Fibroblast of peridontal ligament (primary cell): Measurements from ENCODE around the gene UTP11.

Experiments used
- DNase-seq: peaks from one replicate; pipeline ENCODE4 v3.0.0-alpha.2; 2010; ENCODE audit errors: extremely low read depth

Gene UTP11

DNA sequence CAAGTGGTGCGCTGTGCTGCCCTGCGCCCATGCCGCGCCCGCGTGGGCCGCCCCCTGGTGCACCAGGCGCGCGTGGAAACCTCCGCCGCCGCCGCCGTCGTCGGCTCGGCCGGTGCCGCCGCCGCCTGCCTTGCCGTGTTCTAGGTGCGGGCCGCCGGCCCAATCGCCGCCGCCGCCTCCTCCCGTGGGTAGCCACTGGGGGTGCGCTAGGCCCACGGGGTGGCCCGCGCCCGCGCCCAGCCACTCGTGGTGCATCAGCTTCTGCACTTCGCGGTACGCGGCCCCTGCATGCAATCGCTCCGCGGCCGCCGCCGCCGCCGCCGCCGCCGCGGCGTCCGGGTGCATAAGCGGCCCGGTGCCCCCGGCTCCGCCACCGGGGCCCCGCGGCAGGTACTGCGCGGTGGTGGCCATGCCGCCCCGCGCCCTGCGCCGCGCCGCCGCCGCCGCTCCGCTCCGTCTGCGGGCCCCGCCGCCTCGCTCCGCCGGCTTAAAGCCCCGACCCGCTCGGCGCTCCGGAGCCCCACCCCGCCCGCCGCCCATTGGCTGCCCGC is 33.9 kb downstream of the UTP11 start, which contains the start of gene POU3F1:
POU3F1 (minus strand) TSS at position 461 of the 551 bp plus-strand sequence; CDS start at position 411, 50 bp downstream.
- no peak for DNase-seq

DNA sequence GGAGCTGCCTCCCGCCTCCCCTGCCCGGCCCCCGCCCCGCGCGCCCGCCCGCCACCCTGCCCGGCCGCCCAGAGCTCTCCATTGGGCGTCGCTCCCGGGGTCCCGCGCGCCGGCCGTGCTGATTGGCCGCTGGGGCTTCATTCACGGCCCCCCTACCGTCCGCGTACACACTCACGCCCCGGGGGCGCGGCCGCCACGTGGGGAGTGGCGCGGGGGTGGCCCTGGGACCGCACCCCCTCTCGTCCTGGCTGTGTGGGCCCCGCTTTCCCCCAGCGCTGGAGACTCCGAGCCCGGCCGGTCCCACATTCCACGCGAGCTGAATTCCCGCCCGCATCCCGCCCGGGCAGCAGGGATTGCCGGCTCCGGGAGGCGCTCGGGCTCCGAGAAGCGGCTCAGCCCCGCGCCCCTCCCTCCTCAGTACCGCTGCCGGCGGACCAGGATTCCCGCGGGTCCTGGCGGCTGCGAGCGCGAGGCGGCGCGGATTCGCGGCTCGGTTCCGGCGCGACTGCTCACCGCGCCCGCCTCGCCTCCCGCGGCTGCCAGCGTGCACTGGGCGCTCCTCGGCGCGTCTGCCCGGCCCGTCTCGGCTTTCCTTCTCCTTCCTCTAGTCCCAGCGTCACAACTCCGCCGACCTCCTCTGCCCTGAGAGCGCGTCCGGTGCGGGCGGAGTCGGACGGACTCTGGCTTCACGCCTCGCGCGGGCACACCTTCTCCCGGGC is 34.5 kb downstream of the UTP11 start:
- DNase-seq: peak; percentile 62

DNA sequence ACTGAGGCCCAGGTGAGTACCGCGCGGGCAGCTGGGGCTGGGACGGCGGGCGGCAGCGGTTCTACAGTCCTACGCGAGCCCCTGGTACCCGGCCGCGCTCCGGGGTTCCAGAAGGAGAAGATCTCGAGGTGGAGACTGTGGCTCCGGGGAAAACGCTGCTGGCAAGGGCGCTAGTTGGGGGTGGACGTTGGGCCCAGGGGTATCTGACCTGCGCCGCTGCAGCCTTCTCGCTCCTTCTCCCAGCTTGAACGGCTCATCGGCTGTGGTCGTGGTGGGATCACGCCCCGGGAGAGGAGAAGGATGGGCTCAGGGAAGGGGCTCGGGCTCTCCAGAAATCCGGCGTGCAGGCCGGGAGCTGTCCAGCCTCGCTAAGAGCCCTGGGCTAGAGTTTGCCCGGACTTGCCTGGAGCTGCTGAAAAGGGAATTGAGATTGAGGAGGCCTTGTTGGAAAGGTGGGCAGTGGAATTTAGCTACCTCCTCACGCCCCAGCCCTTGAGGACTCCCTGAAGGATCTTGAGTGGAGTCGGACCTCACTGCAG is 35.1 kb downstream of the UTP11 start:
- peak; percentile 47 for DNase-seq

DNA sequence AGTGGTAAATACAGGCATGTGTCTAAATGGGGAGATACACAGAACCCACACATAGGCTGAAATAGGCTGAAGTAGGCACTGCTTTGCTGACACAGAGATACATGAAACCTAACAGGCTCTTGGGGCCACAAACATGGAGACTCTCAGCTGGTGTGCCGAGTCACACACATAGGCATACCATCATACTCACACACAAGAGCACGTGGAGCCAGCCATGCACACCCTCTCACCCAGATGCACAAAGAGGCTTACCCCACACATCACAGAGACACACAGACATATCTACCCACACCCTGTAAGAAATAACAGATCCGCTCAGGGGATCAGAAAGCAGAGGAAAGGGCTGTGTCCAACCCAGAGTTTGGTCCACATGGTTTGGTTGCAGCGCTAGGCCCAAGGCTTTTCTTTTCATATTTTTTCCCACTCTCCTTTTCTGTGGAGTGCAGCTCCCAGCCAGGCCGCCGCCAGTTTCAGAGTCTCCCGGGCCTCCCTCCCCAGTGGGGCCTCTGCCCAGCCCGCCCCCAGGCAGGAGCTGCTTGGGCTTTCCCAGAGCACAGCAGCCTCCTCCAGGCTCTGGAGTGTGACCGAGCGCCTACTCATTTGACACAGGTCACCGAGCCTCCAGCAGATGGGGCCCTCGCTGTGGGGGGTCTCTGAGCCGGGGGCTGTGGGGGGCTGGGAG is 38.0 kb downstream of the UTP11 start:
- no peak for DNase-seq

DNA sequence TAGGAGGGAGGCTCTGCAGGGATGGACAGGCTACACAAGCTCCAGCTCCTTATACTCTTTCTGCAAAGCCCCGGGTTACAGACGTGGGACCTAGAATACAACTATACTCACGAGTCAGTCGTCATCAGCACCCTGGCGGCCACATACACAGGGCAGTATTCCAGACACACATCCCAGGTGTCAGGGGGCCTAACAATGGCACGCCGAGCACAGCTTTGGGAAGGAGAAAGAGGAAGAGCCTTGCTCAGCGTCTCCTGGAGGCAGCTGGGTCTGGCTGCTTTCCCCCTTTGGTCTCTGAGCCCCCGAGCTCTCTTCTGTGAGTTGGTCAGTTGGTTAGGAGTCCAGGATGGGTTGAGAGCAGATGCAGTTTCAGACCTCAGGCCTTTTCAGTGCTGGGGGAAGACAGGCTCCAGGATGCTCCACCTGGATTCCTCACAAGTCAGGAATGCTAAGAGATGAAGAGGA is 38.6 kb downstream of the UTP11 start:
- no peak for DNase-seq

DNA sequence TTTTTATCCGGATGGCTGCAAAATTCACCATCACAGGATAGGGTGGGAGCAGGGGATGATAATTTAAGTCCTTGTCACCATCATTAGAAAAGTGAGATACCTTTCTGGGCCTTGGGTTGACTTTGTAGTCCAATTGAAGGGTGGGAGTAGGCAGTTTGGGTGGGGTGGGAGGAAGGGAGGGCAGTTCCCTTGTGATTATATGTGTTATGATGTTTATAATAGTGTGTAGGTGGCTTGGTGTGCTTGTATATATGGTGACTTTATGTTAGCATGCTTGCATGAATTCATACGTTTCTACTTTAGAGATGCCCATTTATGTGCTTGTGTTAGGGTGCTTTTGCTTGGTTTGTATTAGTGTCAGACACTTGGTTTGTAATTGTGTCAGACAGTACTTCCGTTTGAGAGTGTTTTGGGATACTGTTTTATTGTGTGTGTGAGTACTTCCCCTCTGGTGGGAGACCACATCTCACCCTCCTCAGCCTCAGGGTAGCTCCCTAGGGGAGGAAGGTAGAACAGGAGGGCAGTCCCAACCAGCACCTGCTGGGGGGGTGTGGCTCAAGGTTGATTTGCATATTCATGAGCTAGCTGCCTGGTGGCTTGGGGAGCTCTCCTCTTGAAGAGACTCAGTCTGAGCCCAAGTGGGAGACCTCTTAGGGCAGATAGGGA is 40.3 kb downstream of the UTP11 start:
- DNase-seq: no peak

DNA sequence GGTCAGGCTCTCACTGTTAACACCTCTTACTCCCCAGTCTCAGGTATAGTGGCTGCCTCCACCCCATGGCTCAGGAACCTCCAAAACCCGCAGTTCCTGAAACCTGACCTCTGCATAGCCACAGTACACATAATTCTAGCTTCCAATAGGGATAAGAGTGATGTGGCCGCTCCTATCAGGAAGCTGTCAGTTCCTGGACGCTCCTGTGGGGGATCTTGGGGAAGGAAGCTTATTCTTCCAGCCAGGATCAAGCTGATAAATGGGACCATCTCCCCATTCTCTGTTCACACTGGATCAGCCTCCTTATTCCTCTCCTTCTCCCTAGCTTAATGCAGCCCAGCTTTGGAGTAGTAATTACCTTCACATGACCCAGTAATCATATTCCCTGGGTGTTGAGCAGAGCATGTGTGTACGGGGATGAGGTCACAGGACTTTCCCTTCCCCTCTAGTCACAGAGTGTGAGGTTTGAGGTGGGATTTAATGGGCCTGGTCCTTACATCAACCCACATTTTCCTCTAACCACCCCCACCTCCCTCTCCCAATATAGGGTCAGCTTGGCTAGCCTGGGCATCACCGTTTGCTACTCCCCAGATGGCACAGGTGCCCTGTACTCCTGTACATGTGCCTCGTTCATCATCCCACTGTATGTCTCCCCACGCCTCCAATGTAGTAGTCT is 41.0 kb downstream of the UTP11 start:
- no peak for DNase-seq

DNA sequence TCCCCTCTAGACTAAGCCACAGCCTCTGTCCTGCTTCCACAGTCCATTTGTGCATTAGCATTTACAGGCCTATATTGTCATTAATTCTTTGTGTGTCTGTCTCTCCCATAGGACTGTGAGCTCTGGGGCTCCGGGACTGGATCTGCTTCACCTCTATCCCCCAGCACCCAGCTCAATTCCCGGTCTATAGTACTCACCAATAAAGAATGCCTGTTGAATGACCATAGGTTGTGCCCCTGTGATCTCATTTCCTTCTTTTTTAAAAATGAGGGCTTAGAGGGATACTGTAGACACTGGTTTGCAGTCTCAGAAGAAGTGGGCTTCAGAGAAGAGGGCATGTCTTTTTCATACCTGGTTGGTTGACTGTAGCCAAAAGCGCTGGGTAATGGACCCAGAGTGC is 42.9 kb downstream of the UTP11 start:
- DNase-seq: no peak

DNA sequence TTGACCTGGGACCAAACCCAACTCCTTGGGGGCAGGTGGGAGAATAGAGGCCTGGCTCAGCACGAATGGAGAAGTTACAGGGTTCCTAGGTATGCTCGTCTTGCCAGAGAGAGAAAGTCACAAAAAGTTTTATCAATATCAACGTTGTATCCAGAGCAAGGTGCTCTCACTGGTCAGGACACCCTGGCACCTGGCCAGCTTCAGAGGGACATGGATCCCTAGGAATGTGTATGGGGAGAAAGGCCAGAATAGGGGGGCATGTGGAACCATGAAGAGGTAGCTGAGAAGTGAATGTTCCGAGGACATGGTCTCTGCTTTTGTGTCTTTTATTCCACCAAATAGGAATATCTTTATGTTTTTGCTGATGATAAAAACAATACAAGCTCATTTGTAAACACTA is 43.4 kb downstream of the UTP11 start:
- DNase-seq: no peak

DNA sequence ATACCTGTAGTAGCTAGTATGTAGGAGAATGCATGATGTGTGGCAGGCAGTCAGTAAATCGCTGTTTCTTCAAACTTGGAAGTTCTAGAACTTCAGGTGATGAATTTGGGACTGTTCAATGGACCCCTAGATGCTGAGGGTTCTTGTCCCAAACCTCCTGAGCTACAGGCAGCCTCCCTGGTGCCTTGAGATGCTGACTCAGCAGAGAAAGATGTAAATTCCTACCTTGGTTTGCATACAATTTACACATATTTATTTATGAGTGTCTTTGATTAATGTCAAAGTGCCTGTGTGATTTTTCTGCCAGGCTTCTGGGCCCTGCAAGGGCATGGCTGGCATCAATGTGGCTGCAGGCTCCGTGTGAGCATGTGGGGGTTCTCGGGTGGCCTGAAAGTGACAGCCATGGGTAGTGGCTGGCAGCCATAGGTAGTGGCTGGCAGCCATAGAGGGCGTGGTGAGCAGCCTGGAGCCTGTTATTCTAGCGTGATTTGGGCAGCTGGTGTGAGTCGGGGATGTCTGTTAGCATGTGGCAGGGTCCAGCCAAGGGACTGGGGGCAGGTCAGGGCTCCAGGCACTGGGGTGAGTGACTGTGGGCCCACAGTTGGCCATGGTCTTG is 47.2 kb downstream of the UTP11 start:
- DNase-seq: no peak

DNA sequence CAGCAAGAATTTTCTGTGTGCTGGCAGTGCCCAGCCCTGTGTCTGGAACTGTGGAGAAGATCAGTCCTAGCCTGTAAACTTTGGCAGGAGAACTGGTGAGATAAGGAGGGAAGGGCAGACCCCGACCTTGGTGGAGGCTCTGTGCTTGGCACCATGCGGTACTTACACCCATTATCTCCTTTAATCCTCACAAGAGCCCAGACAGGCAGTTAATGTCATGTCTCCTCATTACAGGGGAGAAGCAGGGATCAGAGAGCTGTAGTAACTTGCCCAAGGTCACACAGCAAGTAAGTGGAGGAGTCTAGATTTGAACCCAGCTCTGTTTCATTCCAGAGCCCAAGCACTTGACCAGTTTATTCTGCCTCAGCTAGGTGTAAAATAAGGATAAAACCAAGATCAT is 48.0 kb downstream of the UTP11 start:
- no peak for DNase-seq

DNA sequence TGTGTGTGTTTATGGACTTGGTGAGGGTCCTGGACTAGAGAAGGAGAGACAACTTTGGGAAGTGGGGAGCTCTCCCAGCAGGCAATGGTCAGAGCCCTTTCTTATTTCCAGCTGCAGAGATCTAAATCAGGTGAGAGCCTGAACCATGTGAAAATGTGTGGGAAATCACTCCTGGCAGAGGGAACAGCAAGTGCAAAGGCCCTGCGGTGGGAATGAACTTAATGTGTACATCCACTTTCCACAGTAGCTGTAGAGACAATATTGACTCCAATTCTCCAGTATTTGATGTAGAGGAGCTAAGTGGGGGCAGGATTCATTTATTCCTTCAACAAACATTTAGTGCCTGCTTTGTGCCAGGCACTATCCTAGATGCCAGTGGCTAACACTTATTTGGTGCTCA is 48.8 kb downstream of the UTP11 start:
- no peak for DNase-seq

DNA sequence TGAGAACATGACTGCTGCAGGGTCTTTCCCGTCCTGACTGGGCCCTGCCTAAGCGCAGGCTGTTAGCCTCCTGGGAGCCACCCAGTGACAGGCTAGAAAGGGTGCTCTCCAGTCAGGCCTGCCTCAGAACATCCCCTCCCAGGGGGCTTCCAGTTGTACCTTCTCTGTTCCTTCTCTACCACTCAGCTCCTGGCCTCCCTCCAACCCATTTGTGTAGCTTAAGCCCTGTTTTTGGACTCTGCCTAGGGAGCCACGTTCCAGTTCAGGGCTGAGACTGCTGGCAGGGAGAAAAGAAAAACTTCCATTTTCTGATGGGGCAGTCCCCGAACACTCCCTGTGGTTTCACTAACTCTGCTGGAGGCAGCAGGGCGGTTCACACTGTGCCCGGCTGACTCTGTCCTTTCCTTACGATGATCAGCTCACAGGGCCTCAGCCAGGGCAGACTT is 49.4 kb downstream of the UTP11 start:
- no peak for DNase-seq

DNA sequence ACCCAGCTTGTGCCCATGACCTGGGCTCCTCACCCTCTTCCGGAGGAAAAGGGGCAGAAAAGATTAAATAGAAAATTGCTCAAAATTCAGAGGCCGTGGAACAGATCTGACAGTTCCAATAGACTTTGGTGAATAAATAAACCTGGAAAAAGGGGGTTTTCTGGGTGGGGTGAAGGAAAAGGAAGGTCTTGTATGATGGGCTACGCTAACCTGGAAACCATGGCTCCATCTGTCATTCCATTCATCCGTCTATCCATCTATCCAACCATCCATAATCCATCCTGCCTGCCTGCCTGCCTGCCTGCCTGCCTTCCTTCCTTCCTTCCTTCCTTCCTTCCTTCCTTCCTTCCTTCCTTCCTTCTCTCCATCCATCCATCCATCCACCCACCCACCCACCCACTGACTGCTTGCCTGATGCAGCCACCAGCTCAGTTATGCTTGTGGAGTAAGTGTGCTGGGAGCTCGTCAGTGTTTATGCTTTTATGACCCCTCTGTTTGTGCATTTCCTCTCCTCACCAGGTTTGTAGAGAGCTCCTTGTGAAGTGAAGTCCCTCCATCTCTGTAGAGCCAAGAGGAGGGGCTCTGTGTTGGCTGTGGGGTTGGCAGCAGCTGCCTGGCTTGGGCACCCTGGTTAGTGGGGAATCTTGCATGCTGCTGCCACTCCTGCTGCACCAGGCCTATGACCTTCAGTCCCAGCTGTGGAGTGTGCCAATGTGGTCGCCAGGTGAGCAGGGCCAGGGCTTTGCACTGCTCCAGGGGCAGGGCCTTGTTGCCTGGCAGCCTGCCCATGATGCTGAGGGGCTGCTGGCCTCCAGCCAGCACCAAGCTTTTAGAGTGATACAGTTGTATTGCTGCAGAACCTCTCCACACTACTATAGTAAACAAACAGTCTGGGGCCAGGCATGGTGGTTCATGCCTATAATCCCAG is 50.1 kb downstream of the UTP11 start:
- DNase-seq: no peak

DNA sequence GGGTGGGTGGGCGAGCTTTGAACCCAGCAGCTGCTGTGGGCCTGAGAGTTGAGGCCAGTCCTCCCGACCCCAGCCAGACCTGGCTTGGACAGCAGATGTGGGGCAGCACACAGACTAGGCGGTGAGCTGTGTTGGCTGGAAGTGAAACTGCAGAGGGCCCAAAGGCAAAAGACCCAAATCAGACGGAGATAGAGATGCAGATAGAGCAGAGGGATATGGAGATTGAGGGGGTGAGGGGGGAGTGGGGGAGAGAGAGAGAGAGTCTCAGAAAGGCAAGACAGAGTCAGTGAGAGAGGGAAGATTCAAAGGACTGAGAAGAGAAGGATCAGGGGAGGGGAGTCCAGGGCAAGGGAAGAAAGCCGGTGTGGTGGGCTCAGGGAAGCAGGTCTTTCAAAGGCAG is 51.1 kb downstream of the UTP11 start:
- no peak for DNase-seq

DNA sequence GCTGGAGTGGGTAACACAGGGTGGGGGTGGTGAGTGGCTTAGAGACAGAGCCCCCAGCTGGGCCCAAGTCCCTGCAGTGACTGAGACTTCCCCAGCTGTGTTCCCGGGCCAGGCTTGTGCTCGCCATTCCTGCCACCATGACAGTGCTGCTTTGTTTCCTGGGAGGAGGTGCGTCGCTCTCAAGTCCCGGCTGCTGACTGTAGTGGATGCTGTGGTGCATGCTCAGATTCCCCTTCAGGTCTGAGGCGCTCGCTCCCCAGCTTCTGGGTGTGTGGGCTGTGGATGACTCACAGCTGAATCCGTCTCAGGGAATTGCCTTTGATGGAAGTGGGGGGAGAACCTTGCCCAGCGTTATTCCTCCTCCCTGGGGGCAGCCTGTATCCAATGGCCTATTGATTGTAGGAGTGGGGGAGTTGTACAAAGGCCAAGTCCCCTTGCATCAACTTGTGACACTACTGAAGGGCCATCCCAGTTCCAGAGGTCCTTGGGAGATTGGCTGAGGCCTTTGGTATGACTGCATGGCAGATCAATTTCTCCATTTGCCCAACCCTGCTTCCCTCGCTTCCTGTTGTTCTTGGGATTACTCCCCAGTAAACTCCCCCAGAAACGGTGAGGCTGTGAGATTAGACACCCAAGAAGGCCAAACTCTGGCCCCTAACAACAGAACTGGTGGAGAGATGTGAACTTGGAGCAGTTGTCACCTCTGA is 51.8 kb downstream of the UTP11 start:
- peak; percentile 26 for DNase-seq

DNA sequence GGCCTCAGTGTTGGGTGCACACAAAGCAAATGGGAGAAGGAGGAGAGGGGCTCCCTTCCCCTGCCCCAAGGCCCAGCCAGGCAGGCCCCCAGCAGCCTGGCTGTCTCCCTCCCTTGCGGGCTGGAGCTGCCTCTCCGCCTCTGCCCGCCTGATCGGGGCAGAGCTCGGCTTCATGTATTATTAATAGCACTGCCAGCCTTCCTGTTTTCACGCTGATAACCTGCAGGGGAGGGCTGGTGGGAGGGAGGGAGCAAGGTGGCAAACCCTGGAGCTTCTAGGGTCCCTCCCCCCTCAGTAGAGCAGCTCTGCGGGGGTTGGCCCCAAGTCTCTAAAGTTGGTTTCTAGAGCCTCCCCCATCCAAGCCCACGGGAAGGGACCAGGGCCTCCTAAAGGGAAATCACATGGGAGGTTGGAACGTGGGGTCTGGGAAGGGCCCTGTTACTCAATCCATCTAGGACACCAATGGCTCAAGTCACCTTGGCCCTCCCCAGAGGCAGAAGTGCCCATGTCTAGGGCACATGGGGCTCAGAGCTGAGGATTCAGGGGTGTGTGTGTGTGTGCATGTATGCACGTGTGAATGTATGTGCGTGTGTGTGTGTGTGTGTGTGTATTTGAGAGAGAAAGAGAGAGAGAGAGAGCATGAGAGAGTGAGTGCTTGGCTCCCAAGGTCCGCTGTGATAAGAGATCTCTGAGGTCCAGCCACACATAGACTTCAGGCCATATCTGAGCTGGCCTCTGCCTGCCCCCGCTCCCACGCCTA is 55.9 kb downstream of the UTP11 start:
- DNase-seq: no peak

DNA sequence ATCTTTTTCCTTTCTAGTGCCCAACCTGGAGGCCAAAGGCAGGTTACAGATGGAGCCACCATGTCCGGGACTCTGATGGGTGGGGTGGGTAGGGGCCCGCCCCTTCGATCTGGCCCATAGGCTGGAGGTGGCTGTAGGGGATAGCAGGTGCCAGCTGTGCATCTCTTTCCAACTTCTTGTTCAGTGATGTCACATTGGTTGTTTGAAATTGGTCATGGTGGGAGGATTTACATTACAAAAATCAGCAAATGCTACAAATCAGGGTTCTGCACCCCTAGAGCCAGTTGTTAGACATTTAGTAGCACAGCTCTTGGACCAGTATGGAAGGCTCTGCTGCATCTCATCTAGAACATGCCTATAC is 56.4 kb downstream of the UTP11 start:
- DNase-seq: no peak
